NCI-H146 (cell line): ENCODE results near the gene NEK11.
A peak's percentile ranks its signal among the peaks of the same experiment; 100 is the strongest.
"Not testable (repeated sequence)": the region's sequence is repeated elsewhere in the genome, so short reads cannot be mapped to it uniquely, and the experiment has no call there.

Source experiments
- DNase-seq: peaks from one replicate; lab custom pipeline; 2025; lab: John Stamatoyannopoulos, UW

The NEK11 gene

GRCh38 chr3:131360191-131360755 is 333.6 kb downstream of the NEK11 start:
- DNase-seq, result no peak

- DNase-seq, result not testable (repeated sequence)
Observed at GRCh38 chr3:131361066-131361463, 334.4 kb downstream of the NEK11 start.

GRCh38 chr3:131361464-131362421 is 335.1 kb downstream of the NEK11 start:
- peak; percentile 95 for DNase-seq

GRCh38 chr3:131363275-131363674 is 336.6 kb downstream of the NEK11 start:
- DNase-seq, result no peak

GRCh38 chr3:131370935-131371687 is 344.4 kb downstream of the NEK11 start:
- no peak for DNase-seq

GRCh38 chr3:131371688-131372066 is 345.0 kb downstream of the NEK11 start:
- DNase-seq, result no peak

- no peak for DNase-seq
Observed at GRCh38 chr3:131374741-131375140, 348.1 kb downstream of the NEK11 start.

GRCh38 chr3:131380821-131381444 is 354.3 kb downstream of the NEK11 start:
- DNase-seq, result peak; percentile 48

GRCh38 chr3:131381445-131382291 is 355.0 kb downstream of the NEK11 start, which contains the start of gene NUDT16:
Gene NUDT16, plus strand, starts transcription at chr3:131381774. Its CDS starts 31 bp downstream, at chr3:131381805.
- DNase-seq, result peak; percentile 100

GRCh38 chr3:131386429-131387165 is 359.9 kb downstream of the NEK11 start:
- DNase-seq, result no peak

- peak; percentile 13 for DNase-seq
Observed at GRCh38 chr3:131387796-131388489, 361.3 kb downstream of the NEK11 start.

- DNase-seq, result no peak
Observed at GRCh38 chr3:131388490-131388799, 361.8 kb downstream of the NEK11 start.

- no peak for DNase-seq
Observed at GRCh38 chr3:131390331-131390730, 363.7 kb downstream of the NEK11 start.

GRCh38 chr3:131393051-131393450 is 366.4 kb downstream of the NEK11 start:
- no peak for DNase-seq

- no peak for DNase-seq
Observed at GRCh38 chr3:131393868-131394267, 367.2 kb downstream of the NEK11 start.

GRCh38 chr3:131394400-131394799 is 367.7 kb downstream of the NEK11 start:
- DNase-seq, result no peak

- DNase-seq, result no peak
Observed at GRCh38 chr3:131396170-131396569, 369.5 kb downstream of the NEK11 start.

GRCh38 chr3:131397889-131398288 is 371.2 kb downstream of the NEK11 start:
- DNase-seq, result no peak
